GM19467 (cell line): ENCODE data around the gene SLC22A2.

Experiments used
- ATAC-seq: cut with Tn5 transposase; IDR thresholded peaks from one replicate; pipeline ENCODE4 v1.9.1; 2021; ENCODE audit warnings: mild to moderate bottlenecking, moderate library complexity; ENCODE audit not compliant: unreplicated experiment

The SLC22A2 gene

DNA sequence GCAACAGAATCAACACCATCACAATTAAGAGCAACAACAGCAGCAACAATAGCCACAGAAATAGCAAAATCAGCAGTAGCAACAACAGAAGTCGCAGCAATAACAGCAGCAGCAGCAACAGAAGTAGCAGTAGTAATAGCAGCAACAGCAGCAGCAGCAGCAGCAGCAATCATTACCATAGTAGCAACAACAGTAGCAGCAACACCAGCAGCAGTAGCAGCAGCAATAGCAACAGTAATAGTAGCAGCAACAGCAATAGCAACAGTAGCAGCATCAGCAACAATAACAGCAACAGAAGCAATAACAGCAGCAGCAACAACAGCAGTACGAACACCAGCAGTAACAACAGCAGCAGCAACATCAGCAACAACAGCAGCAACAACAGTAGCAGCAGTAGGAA lies 39.8 kb downstream of the SLC22A2 start:
- no peak for ATAC-seq

- ATAC-seq, result no peak
Measured at GRCh38 chr6:160217863-160218262, 40.8 kb downstream of the SLC22A2 start.

DNA sequence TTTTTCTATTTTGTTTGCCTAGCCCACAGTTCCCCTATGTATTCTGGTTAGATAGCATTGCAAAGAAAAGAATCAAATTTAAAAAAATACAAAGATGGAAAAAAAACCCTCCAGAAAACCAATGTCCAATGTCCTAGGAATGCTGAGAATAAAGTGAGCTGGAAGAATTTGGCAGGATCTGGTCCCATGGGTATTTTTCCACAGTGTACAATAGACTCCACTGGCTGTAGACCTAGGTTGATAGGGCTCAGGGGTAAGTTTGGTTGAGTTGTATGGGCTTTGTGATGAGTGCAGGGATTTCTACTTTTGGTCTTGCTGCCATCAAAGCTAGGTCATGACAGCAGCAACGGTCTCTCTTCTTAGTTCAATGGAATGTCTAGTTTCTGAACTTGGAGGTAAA lies 41.5 kb downstream of the SLC22A2 start:
- ATAC-seq, result no peak

- no peak for ATAC-seq
Measured at GRCh38 chr6:160215232-160215631, 43.4 kb downstream of the SLC22A2 start.

DNA sequence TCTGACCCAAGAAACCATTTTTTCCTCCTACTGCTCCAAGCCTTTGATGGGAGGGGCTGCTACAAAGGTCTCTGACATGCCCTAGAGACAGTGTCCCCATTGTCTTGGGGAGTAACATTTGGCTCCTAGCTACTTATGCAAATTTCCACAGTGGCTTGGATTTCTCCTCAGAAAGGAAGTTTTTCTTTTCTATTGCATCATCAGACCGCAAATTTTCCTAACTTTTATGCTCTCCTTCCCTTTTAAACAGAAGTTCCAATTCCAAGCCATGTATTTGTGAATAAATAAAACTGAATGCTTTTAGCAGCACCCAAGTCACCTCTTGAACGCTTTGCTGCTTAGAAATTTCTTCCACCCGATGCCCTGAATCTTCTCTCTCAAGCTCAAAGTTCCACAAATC lies 51.0 kb downstream of the SLC22A2 start:
- no peak for ATAC-seq

DNA sequence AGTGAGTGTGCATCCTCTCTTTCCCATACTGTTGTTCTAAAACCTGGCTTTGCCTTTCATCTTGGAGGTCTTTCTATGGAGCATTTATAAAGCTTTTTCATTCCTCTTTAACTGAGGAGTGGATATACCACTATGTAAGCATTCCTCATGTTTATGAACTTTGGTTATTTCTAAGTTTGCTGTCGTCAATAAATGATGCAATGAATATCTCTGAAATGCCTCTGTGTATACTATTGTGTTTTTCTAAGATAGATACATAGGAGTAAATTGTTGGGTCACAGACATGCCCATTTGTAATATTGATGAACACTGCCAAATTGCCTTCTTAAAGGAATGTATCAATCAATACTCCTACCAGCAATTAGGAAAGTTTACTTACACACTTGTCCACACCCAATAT lies 53.9 kb downstream of the SLC22A2 start:
- ATAC-seq, result no peak

- no peak for ATAC-seq
Measured at GRCh38 chr6:160203953-160204352, 54.7 kb downstream of the SLC22A2 start.

- no peak for ATAC-seq
Measured at GRCh38 chr6:160203522-160203921, 55.1 kb downstream of the SLC22A2 start.

- ATAC-seq, result no peak
Measured at GRCh38 chr6:160203076-160203475, 55.5 kb downstream of the SLC22A2 start.

DNA sequence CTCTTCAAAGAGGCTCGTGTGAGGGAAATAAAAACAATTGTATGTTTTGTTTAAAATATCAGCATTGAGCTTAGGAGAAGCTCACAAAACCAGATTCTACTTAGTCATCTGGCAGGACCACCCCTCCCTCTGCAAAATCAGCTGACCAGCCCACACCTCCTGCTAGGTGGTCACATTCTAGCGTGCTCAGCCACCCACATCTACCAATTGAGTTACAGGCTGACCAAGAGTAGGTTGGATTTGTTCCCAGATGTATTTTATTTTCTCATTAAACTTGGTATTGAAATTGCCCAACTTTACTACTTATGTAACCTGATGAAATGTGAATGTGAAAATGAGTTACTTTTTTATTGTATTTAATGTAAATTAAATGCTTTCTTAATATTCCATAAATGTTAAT lies 56.2 kb downstream of the SLC22A2 start:
- ATAC-seq, result no peak

DNA sequence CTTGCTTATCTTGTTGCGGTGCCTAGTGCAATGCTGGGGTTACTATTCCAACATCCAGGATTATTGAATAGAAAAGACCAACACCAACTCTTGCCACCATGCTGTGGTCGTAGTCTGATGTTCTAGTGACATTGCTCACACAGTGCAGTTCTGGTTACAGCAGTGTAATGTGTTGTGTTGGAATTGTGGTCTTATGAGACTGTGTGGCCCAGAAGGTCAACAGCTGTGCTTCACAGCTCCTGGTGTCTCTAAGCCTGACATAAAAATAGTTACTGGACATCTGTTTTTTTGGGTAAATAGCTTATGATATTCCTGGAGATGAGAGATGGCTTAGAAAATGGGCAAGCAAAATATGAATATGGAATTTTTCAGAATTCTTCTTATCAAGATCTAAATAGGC lies 57.6 kb downstream of the SLC22A2 start:
- no peak for ATAC-seq

GRCh38 chr6:160198606-160199211 lies 59.9 kb downstream of the SLC22A2 start:
- ATAC-seq, result peak; percentile 96

DNA sequence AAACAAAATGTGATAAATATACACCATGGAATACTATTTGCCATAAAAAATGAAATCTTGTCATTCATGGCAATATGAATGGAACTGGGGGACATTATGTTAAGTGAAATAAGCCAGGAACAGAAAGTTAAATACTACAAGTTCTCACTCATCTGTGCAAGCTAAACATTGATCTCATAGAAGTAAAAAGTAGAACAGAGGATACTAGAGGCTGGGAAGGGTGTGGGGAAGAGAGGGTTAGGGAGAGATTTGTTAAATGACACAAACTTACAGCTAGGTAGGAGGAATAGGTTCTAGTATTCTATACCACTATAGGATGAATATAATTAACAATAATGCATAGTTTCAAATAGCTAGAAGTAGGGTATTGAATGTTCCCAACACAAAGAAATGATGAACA lies 61.0 kb downstream of the SLC22A2 start:
- no peak for ATAC-seq

- ATAC-seq, result no peak
Measured at GRCh38 chr6:160194808-160195207, 63.8 kb downstream of the SLC22A2 start.

DNA sequence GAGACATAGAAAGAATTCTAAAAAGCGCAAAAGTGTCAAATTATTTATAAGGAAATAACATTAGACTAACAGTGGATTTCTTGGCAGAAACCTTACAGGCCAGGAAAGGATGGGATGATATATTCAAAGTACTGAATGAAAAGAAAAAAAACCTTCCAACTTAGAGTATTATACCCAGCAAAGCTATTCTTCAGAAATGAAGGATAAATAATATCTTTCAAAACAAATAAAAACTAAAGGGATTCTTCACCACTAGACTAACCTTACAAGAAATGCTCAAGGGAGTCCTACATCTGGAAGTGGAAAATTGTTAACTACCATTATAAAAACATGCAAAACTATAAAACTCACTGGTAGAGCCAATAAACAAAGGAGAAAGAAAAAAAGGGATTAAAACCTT lies 65.8 kb downstream of the SLC22A2 start:
- no peak for ATAC-seq

DNA sequence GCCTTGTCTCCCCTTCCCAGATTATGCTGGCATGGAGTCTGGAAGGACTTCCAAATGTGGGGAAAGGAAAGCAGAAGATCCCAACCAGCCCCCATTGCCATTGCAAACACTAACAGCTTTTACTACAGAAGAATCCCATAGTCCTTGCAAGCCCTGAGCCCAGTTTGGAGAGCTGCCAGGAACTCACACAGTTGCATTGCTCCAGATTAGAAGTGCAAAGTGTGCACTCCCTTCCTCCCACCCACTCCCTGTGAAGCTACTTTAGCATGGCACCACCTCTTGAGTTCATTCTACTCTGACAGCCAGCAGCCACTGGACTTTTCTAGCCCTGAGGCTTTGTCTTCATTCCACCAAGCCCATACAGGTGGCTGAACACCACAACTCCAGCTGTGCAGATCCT lies 67.6 kb downstream of the SLC22A2 start:
- ATAC-seq, result no peak

GRCh38 chr6:160190081-160190480 lies 68.5 kb downstream of the SLC22A2 start:
- no peak for ATAC-seq

DNA sequence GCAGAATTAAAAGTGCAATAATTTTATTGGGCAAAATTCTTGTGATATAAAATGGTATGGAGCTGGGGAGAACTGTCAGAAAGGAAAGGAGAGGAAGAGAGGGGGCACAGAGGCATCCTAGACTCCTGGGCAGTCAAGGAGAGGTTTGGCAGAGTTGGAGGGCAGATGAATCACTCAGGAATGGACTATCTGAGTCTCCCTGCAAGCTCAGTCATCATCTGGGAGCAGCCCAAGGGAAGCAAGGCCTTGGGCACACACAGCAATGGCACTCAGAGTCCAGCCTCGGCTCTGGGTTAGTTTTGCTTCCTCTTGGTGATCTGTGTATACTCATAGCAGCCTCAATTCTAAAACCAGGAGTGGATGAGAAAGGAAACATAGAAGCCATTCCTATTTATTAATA lies 69.8 kb downstream of the SLC22A2 start:
- ATAC-seq, result no peak

DNA sequence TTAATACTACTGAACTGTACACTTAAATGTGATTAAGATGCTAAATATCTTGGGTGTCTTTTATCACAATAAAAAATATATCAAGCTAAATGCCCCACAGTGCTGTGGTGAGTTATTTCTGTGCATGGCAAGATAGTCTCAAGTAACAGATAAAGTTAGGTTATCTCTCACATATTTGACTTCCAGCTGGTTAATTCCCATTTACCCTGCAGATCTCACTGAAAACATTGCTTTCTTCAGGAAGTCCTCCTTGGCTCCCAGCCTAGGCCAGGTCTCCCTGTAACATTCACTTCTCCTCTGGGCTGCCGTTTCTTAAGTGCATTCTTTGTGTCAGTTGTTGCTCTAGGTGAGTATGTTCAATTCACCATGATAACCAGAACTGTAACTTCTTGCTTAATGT lies 77.9 kb downstream of the SLC22A2 start:
- ATAC-seq, result no peak

DNA sequence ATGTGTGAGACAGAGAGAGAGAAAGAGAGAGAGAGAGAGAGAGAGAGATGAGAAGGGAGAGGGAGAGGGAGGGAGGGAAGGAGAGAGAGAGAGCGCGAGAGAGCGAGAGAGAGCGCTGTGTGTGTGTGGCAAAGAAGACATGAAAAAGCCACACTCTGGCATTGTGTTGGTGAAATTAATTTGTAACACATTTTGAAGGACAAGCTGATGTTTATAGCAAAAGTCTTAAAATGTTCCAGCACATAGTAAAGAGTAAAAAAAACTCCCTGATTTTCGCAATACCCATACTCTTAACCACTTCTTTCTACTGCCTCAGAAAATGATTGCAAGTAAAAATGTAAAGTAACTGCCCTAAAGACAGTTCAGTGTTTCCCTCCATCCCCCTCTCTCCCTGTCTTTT lies 80.3 kb downstream of the SLC22A2 start:
- no peak for ATAC-seq

- ATAC-seq, result no peak
Measured at GRCh38 chr6:160177220-160177619, 81.4 kb downstream of the SLC22A2 start.

- no peak for ATAC-seq
Measured at GRCh38 chr6:160174681-160175080, 83.9 kb downstream of the SLC22A2 start.

- no peak for ATAC-seq
Measured at GRCh38 chr6:160173806-160174527, 84.7 kb downstream of the SLC22A2 start.
